T-helper 17 cell (primary cell): ENCODE data around the gene UXT. TPM values are rescaled to one million over a fixed set of nuclear protein-coding genes. Genes with fewer than 3 reads are reported as not detected.

Experiments used
- ATAC-seq: fragments of 150-1000 bp; cut with Tn5 transposase; 2 replicates; pipeline ENCODE4 v1.10.0; 2021; ENCODE audit warnings: mild to moderate bottlenecking, moderate library complexity
- DNase-seq, 3 donors: peaks; one replicate each; pipeline versions ENCODE4 v3.0.0 to v3.0.0-alpha.2; 2020 to 2021
- H3K9me3 ChIP-seq: one replicate; pipeline ENCODE4 v1.7.0; 2013; ENCODE audit warnings: low read length, mild to moderate bottlenecking; ENCODE audit not compliant: control insufficient read depth, poor library complexity, severe bottlenecking
- H3K27ac Mint-ChIP-seq: one replicate; pipeline ENCODE4 v1.8.0; 2022; ENCODE audit warnings: mild to moderate bottlenecking, moderate library complexity, mixed read lengths
- H3K27me3 Mint-ChIP-seq: one replicate; pipeline ENCODE4 v1.8.0; 2022; ENCODE audit warnings: mixed read lengths
- H3K36me3 Mint-ChIP-seq: one replicate; pipeline ENCODE4 v1.8.0; 2022; ENCODE audit warnings: low read depth, mixed read lengths
- H3K4me1 Mint-ChIP-seq: one replicate; pipeline ENCODE4 v1.8.0; 2022; ENCODE audit warnings: mild to moderate bottlenecking, mixed read lengths
- H3K4me3 Mint-ChIP-seq: one replicate; pipeline ENCODE4 v1.8.0; 2022; ENCODE audit warnings: mild to moderate bottlenecking, moderate library complexity, mixed read lengths
- total RNA-seq, 4 donors: library from RNA in 2 of 4; stranded (reverse) in 2 of 4; gene quantifications; one replicate each; pipeline ENCODE4 v1.2.3 and lab custom pipeline; 2022 to 2026

The UXT gene
- total RNA-seq, 2 donors from 2014 or later = 164 to 185 TPM

DNA sequence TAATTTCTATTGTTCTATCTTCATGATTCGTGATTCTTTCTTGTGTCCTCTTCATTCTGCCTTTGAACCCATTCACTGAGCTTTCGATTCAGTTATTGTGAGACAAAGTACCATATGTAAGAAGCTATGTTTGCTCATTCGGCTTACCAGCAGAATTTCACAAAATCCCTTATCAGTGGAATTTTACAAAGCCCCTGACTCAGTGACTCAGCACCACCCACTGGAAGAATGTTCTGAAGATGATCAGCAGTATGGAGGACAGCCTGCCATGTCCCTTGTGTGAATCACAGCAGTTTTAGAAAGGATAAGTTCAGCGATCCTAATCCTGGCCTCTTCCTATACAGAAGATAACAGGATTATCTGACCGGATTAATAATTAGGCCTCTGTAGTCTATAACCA lies 5.8 kb upstream of the UXT start:
- Mint-ChIP-seq H3K4me3 (no peak overlapping the region), H3K4me1 (no peaks in the 10 kb centered on the region), H3K27me3 (no peaks in the 10 kb centered on the region), H3K36me3 (no peaks in the 10 kb centered on the region), H3K27ac (no peak overlapping the region)
- H3K9me3 ChIP-seq = no peaks in the 10 kb centered on the region
- ATAC-seq (no peak), DNase-seq (no peak)

DNA sequence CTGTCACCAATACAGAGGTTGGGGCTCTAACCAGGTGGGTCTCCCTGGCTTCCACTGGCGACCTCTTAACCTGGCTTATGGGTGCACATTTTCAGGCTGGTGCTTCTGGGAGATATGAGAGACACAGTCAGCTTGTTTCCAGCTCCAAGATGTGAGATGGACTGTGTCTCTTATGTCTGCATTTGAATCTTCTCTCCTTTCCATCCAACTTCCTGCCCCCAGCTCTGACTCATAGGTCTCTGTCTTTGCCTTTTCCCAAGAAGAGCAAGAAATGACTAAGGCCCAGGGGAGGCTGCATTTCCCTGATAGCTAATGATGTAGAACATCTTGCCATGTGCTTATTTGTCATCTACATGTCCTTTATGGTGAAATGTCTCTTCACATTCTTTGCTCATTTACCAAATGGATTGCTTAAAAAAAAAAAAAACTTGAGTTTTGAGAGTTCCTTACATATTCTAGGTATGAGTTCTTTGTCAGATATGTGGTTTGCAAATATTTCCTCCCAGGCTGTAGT lies 3.2 kb upstream of the UXT start:
- H3K9me3 ChIP-seq = no peaks in the 10 kb centered on the region
- DNase-seq (no peak), ATAC-seq (no peak)
- Mint-ChIP-seq H3K4me3 (no peak overlapping the region), H3K4me1 (peaks cover 5% of the 10 kb centered on the region), H3K27me3 (no peaks in the 10 kb centered on the region), H3K36me3 (no peaks in the 10 kb centered on the region), H3K27ac (no peak overlapping the region)

- H3K27me3 Mint-ChIP-seq = no peaks in the 10 kb centered on the region
- no peak overlapping the region for H3K4me3 Mint-ChIP-seq
- H3K9me3 ChIP-seq = no peaks in the 10 kb centered on the region
- ATAC-seq (no peak), DNase-seq (no peak)
- H3K27ac Mint-ChIP-seq = no peak overlapping the region
- peaks cover 5% of the 10 kb centered on the region for H3K4me1 Mint-ChIP-seq
- peaks cover under 1% of the 10 kb centered on the region for H3K36me3 Mint-ChIP-seq
Measured at GRCh38 chrX:47661539-47661938, 2.6 kb upstream of the UXT start.

DNA sequence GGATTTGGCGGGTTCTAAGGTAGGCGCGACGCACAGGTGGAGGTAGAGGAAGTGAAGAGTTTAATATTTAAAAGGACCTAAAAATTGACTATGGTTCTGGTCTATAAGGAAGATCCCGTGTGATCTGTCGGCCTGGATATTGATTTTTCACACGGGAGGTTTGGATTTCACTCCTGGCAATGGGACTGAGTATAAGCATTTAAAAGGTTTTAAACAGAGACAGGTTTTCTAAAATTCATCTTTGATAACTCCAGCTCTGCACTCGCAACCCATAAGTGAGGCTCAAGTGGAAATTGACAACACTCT lies 394 bp upstream of the UXT start:
- Mint-ChIP-seq H3K36me3 (peaks cover 8% of the 10 kb centered on the region), H3K4me1 (peaks cover 13% of the 10 kb centered on the region), H3K4me3 (peak overlapping the region; percentile 80), H3K27ac (peak overlapping the region; percentile 91), H3K27me3 (no peaks in the 10 kb centered on the region)
- DNase-seq (no peak), ATAC-seq (no peak)
- H3K9me3 ChIP-seq = no peaks in the 10 kb centered on the region

- Mint-ChIP-seq H3K4me3 (peak overlapping the region; percentile 80), H3K27ac (peak overlapping the region; percentile 91), H3K36me3 (peaks cover 10% of the 10 kb centered on the region), H3K27me3 (no peaks in the 10 kb centered on the region), H3K4me1 (peaks cover 13% of the 10 kb centered on the region)
- H3K9me3 ChIP-seq = no peaks in the 10 kb centered on the region
- DNase-seq = no peak
- no peak for ATAC-seq
Measured at GRCh38 chrX:47658301-47658683, 688 bp downstream of the UXT start.

DNA sequence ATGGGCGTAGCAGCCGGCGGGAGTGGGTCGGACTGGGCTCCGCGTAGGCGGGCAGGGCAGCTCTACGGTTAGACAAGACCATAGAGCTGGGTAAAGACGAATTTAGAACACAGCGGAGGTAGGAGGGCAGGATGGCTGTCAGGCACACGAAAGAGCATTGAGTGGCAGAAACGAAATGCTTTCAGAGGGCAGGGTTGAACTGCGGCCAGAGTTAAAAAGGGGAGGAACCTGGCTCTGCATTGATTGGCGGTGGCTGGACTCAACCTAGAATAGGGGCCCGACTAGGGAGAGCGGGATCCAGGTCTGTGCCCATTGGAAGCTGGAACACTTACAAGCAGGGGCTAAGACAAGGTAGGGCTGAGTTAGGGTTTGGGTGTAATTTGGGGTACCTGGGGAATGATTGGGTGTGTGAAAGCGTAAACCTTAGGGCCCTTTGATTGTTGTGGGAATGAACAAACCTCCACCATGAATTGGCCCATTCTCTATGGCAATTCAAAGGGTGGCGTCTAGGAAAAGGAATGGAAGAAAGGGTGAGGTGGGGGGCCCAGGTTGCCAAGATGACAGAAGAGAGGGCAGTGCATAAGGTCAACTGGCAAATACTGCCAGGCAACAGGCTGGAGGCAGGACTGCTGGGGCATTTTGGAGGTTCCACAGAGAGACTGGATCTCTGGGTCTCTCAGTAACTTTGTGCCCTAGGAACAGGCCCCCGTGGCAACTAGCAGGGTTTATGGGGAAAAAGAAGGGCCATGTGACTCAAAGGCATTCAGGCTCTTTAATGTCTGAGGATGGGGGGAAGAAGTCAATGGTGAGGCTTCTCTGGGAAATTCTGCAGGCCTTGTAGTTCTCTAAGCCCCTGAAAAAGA lies 7.7 kb downstream of the UXT start:
- DNase-seq (no peak), ATAC-seq (no peak)
- H3K27me3 Mint-ChIP-seq = no peaks in the 10 kb centered on the region
- H3K27ac Mint-ChIP-seq = peak overlapping the region; percentile 94
- peak overlapping the region; percentile 96 for H3K4me3 Mint-ChIP-seq
- H3K9me3 ChIP-seq = no peaks in the 10 kb centered on the region
- H3K4me1 Mint-ChIP-seq = peaks cover 32% of the 10 kb centered on the region
- peaks cover 10% of the 10 kb centered on the region for H3K36me3 Mint-ChIP-seq

GRCh38 chrX:47650164-47651042 lies 8.6 kb downstream of the UXT start, which contains the start of gene ELK1:
ELK1 (minus strand) TSS chrX:47650563; CDS start chrX:47641441, 9,122 bp downstream.
- H3K4me3 Mint-ChIP-seq = peak within 1 kb of the TSS; percentile 96
- H3K9me3 ChIP-seq = no peaks in the 10 kb centered on the region
- H3K27ac Mint-ChIP-seq = peak within 1 kb of the TSS; percentile 94
- DNase-seq (peak; percentile 74 to 84 (median 74)), ATAC-seq (peak; percentile 93)
- peaks cover 27% of the 10 kb centered on the region for H3K4me1 Mint-ChIP-seq
- no peaks in the 10 kb centered on the region for H3K27me3 Mint-ChIP-seq
- peaks cover 5% of the 10 kb centered on the region for H3K36me3 Mint-ChIP-seq

DNA sequence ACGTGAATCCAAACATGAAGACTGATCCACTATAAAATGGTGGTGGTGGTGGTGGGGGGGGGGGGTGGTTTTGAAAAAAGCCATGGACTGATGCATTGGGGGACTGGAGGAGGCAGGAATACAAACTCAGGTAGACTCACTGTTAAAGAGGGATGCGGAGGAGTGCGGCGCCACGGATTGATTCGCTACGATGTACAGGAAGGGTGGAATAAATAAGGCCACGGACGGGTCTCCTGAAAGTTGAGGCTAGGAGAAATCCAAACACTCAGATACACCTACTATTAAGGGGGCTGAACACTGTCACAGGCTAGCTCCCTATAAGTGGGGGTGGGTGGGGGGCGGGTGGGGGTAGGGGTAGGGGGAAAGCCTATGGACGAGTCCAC lies 9.2 kb downstream of the UXT start:
- H3K27me3 Mint-ChIP-seq = no peaks in the 10 kb centered on the region
- no peak for ATAC-seq
- H3K9me3 ChIP-seq = no peaks in the 10 kb centered on the region
- peak overlapping the region; percentile 94 for H3K27ac Mint-ChIP-seq
- peaks cover 5% of the 10 kb centered on the region for H3K36me3 Mint-ChIP-seq
- H3K4me3 Mint-ChIP-seq = peak overlapping the region; percentile 96
- H3K4me1 Mint-ChIP-seq = peaks cover 29% of the 10 kb centered on the region
- no peak for DNase-seq

DNA sequence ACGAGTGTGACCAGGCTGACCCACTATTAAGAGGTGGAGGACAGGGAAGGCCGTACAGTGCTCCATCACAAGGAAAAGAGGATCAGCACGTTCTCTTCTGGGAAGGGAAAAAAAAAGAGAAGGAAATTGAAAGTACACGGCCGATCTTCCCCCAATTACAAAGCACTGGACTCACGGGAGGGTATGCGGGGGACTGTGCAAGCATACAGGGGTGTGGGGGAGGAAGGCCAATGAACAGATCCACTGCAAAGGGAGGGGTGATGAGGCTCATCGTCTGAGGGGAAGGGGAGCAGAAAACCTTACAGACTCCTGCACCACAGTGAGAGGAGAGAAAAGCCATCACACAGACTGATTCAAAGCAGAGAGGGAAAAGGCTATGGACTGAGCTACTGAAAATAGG lies 9.7 kb downstream of the UXT start:
- peaks cover 7% of the 10 kb centered on the region for H3K36me3 Mint-ChIP-seq
- DNase-seq (no peak), ATAC-seq (no peak)
- H3K9me3 ChIP-seq = no peaks in the 10 kb centered on the region
- no peaks in the 10 kb centered on the region for H3K27me3 Mint-ChIP-seq
- peaks cover 34% of the 10 kb centered on the region for H3K4me1 Mint-ChIP-seq
- H3K4me3 Mint-ChIP-seq = peak overlapping the region; percentile 96
- peak overlapping the region; percentile 94 for H3K27ac Mint-ChIP-seq

DNA sequence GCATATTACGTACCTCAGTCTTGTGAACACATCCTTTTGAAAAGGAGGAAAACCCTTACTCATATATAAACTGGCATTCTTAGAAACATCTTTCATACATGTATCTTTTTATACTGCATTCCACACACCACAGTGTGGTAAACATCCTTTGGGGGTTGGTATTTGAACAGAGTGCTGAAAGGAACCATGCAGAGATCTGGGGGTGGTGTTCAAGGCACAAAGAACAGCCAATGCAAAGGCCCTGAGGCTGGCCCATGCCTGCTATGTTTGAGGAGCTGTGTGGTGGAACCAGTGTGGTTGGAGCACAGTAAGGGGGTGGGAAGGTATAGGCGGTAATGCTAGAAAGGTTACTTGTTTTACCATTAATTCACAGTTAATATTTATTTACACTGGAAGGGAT lies 10.6 kb downstream of the UXT start:
- Mint-ChIP-seq H3K4me1 (peaks cover 36% of the 10 kb centered on the region), H3K36me3 (peaks cover 6% of the 10 kb centered on the region), H3K27ac (peak overlapping the region; percentile 72), H3K4me3 (peak overlapping the region; percentile 96), H3K27me3 (no peaks in the 10 kb centered on the region)
- DNase-seq (no peak), ATAC-seq (no peak)
- no peaks in the 10 kb centered on the region for H3K9me3 ChIP-seq

- Mint-ChIP-seq H3K4me3 (no peak overlapping the region), H3K27ac (peak overlapping the region; percentile 82), H3K27me3 (no peaks in the 10 kb centered on the region), H3K4me1 (peaks cover 36% of the 10 kb centered on the region), H3K36me3 (peaks cover 2% of the 10 kb centered on the region)
- no peaks in the 10 kb centered on the region for H3K9me3 ChIP-seq
- DNase-seq (no peak), ATAC-seq (no peak)
Measured at GRCh38 chrX:47646636-47647035, 12.3 kb downstream of the UXT start.

- DNase-seq (no peak), ATAC-seq (no peak)
- Mint-ChIP-seq H3K4me1 (peaks cover 27% of the 10 kb centered on the region), H3K36me3 (peaks cover 2% of the 10 kb centered on the region), H3K27me3 (no peaks in the 10 kb centered on the region), H3K27ac (no peak overlapping the region), H3K4me3 (no peak overlapping the region)
- H3K9me3 ChIP-seq = no peaks in the 10 kb centered on the region
Measured at GRCh38 chrX:47645530-47645929, 13.4 kb downstream of the UXT start.

- Mint-ChIP-seq H3K4me3 (no peak overlapping the region), H3K27ac (peak overlapping the region; percentile 73), H3K4me1 (peaks cover 27% of the 10 kb centered on the region), H3K36me3 (peaks cover 4% of the 10 kb centered on the region), H3K27me3 (no peaks in the 10 kb centered on the region)
- no peak for DNase-seq
- ATAC-seq = peak; percentile 76
- H3K9me3 ChIP-seq = no peaks in the 10 kb centered on the region
Measured at GRCh38 chrX:47644557-47645091, 14.4 kb downstream of the UXT start.
